HepG2 (cell line): Measurements from ENCODE around the gene TLL2. TPM values are rescaled to one million over a fixed set of nuclear protein-coding genes. Genes with fewer than 3 reads are reported as not detected.

Experiments
- ATAD3A ChIP-seq: sonication (generic); formaldehyde crosslinking; IDR thresholded peaks from 2 replicates; pipeline ENCODE4 v1.4.0; 2020; ENCODE audit warnings: missing genetic modification reagents
- ATF6 ChIP-seq: sonication (generic); formaldehyde crosslinking; conservative IDR thresholded peaks from 2 replicates; pipeline ENCODE4 v1.4.0; 2020; ENCODE audit warnings: missing genetic modification reagents
- ERF ChIP-seq: IDR thresholded peaks from 2 replicates; pipeline ENCODE4 v1.6.1; 2018; ENCODE audit warnings: missing biosample characterization, missing genetic modification reagents
- ISX ChIP-seq: sonication (generic); formaldehyde crosslinking; conservative IDR thresholded peaks from 2 replicates; pipeline ENCODE4 v1.5.0; 2020; ENCODE audit warnings: missing genetic modification reagents
- MEIS1 ChIP-seq: sonication (generic); formaldehyde crosslinking; IDR thresholded peaks from 2 replicates; pipeline ENCODE4 v1.9.0; 2021; ENCODE audit warnings: mild to moderate bottlenecking, missing genetic modification reagents, moderate library complexity, borderline replicate concordance
- POGK ChIP-seq: sonication (generic); formaldehyde crosslinking; conservative IDR thresholded peaks from 2 replicates; pipeline ENCODE4 v1.8.0; 2022; ENCODE audit warnings: mild to moderate bottlenecking, moderate library complexity, missing genetic modification reagents
- SPEN ChIP-seq: sonication (generic); formaldehyde crosslinking; IDR thresholded peaks from 2 replicates; pipeline ENCODE4 v1.5.1; 2020; ENCODE audit warnings: low read depth, mild to moderate bottlenecking, missing genetic modification reagents
- ZFP82 ChIP-seq: sonication (generic); formaldehyde crosslinking; IDR thresholded peaks from 2 replicates; pipeline ENCODE4 v1.5.1; 2020; ENCODE audit warnings: mild to moderate bottlenecking, missing genetic modification reagents, borderline replicate concordance
- ZNF256 ChIP-seq: sonication (generic); formaldehyde crosslinking; conservative IDR thresholded peaks from 2 replicates; pipeline ENCODE4 v1.4.0; 2020; ENCODE audit warnings: missing genetic modification reagents
- ZNF432 ChIP-seq: sonication (generic); formaldehyde crosslinking; IDR thresholded peaks from 2 replicates; pipeline ENCODE4 v1.5.0; 2020; ENCODE audit warnings: missing genetic modification reagents, mild to moderate bottlenecking, borderline replicate concordance
- ZNF687 ChIP-seq: sonication (generic); formaldehyde crosslinking; IDR thresholded peaks from 2 replicates; pipeline ENCODE4 v1.5.1; 2020; ENCODE audit warnings: mild to moderate bottlenecking, missing genetic modification reagents, moderate library complexity
- polyA plus RNA-seq, 8 experiments: library from polyadenylated mRNA; depleted of rRNA in 3 of 8; stranded (reverse) in 7 of 8; unstranded in 1 of 8; fragments of >200 nt; fragmentation: Illumina TruSeq in 4 of 8; extraction: Trizol in 4 of 8; gene quantifications; 2 replicates each; pipeline versions ENCODE4 v1.2.1 to v1.2.3, GENCODE V29; 2011 to 2016; ENCODE audit warnings: low read depth in 4 of 8, missing spikeins in 1 of 8, mixed read lengths in 1 of 8; ENCODE audit not compliant: insufficient read depth in 1 of 8
- total RNA-seq, 5 experiments: library from RNA; depleted of rRNA; stranded (reverse); fragments of >200 nt; fragmentation: Illumina TruSeq; extraction: Trizol; gene quantifications; 2 replicates each; pipeline ENCODE4 v1.2.3, GENCODE V29; 2016; ENCODE audit warnings: low read depth in 1 of 5
- TF ChIP-seq, protein P1 (sequence below): sonication (generic); formaldehyde crosslinking; IDR thresholded peaks from 2 replicates; pipeline ENCODE4 v1.4.0; 2020; ENCODE audit warnings: missing genetic modification reagents
- TF ChIP-seq, protein P2 (sequence below): sonication (generic); formaldehyde crosslinking; conservative IDR thresholded peaks from 2 replicates; pipeline ENCODE4 v1.4.0; 2020; ENCODE audit warnings: mild to moderate bottlenecking, missing genetic modification reagents, moderate library complexity

The TLL2 gene
- total and polyA plus RNA-seq, 2 of the 13 experiments (the other 11 are each of a cell fraction or from before 2014, with no cell fraction given) = 0.09 TPM; not detected in 1

DNA sequence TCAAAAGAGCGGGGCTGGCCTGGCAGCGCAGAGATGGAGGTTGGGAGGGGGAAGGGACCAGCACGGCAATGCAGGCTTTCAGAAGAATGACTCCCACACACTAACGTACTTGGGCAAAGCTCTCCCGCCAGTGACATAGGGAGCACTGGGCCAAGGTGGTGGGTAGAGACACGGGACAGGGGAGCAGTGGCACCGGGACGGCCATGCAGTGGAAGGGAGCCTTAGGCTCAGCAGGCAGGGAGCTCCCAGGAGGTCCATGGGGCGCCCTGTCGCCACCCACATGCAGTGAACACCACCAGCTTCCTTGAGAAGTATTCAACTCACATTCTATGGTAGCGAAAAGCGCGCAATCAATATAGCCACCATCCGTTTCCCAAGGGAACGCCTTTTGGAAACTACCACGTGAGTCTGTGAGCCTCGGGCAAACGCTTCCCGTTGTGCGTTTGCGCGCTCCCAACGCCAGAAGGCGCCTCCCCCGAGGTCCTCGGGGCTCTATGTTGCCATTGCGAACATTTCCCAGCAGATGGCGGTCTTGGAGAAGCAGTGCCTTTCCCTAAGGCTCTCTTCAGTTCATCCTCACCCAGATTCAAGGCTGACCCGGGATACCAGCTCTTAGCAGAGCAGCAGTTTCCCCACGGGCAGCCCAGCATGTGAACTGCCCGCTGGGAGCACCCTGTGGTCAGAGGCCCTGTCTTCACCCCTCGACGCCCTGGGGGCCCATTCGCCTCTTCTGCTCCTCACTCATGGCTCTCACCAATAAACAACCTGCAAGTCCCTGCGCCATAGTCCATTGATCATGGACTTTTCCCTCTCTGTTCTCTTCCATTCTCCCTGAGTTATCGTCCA lies 138.5 kb downstream of the TLL2 start (continued):
- no peak for TF ChIP-seq ZFP82 (CRISPR knock-in tag)
- TF ChIP-seq ZNF687 (CRISPR knock-in tag) = peak; percentile 72
- no peak for TF ChIP-seq ATAD3A
- TF ChIP-seq ZNF432 = no peak
- TF ChIP-seq ATF6 (CRISPR knock-in tag) = no peak
- TF ChIP-seq, protein P1, sequence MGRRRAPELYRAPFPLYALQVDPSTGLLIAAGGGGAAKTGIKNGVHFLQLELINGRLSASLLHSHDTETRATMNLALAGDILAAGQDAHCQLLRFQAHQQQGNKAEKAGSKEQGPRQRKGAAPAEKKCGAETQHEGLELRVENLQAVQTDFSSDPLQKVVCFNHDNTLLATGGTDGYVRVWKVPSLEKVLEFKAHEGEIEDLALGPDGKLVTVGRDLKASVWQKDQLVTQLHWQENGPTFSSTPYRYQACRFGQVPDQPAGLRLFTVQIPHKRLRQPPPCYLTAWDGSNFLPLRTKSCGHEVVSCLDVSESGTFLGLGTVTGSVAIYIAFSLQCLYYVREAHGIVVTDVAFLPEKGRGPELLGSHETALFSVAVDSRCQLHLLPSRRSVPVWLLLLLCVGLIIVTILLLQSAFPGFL (CRISPR knock-in tag) = no peak
- TF ChIP-seq, protein P2, sequence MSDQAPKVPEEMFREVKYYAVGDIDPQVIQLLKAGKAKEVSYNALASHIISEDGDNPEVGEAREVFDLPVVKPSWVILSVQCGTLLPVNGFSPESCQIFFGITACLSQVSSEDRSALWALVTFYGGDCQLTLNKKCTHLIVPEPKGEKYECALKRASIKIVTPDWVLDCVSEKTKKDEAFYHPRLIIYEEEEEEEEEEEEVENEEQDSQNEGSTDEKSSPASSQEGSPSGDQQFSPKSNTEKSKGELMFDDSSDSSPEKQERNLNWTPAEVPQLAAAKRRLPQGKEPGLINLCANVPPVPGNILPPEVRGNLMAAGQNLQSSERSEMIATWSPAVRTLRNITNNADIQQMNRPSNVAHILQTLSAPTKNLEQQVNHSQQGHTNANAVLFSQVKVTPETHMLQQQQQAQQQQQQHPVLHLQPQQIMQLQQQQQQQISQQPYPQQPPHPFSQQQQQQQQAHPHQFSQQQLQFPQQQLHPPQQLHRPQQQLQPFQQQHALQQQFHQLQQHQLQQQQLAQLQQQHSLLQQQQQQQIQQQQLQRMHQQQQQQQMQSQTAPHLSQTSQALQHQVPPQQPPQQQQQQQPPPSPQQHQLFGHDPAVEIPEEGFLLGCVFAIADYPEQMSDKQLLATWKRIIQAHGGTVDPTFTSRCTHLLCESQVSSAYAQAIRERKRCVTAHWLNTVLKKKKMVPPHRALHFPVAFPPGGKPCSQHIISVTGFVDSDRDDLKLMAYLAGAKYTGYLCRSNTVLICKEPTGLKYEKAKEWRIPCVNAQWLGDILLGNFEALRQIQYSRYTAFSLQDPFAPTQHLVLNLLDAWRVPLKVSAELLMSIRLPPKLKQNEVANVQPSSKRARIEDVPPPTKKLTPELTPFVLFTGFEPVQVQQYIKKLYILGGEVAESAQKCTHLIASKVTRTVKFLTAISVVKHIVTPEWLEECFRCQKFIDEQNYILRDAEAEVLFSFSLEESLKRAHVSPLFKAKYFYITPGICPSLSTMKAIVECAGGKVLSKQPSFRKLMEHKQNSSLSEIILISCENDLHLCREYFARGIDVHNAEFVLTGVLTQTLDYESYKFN (CRISPR knock-in tag) = no peak
- TF ChIP-seq ISX (CRISPR knock-in tag) = no peak
- no peak for TF ChIP-seq MEIS1 (CRISPR knock-in tag)
- TF ChIP-seq POGK (CRISPR knock-in tag) = no peak
- TF ChIP-seq ZNF256 = no peak
- 0 out of 2 replicates have a peak, but pooled peaks have one; percentile 28 for TF ChIP-seq SPEN (CRISPR knock-in tag)
- peak; percentile 74; the same call in 1 of the 2 replicates for TF ChIP-seq ERF (CRISPR knock-in tag)
